Hindlimb muscle (tissue), 1 donor: ENCODE measurements around the gene AGTR1. TPM values are rescaled to one million over a fixed set of nuclear protein-coding genes. Genes with fewer than 3 reads are reported as not detected.
"Not testable (repeated sequence)": the region's sequence is repeated elsewhere in the genome, so short reads cannot be mapped to it uniquely, and the experiment has no call there.

Experiments used
- DNase-seq: peaks from one replicate; pipeline ENCODE4 v3.0.0-alpha.2; 2013
- polyA plus RNA-seq: library from polyadenylated mRNA; unstranded; fragments of 120-200 nt; gene quantifications from one replicate; pipeline ENCODE4 v1.2.1, GENCODE V29; 2013; ENCODE audit not compliant: insufficient read length

Gene AGTR1
- polyA plus RNA-seq, 1 donor = 31.0 TPM

DNA sequence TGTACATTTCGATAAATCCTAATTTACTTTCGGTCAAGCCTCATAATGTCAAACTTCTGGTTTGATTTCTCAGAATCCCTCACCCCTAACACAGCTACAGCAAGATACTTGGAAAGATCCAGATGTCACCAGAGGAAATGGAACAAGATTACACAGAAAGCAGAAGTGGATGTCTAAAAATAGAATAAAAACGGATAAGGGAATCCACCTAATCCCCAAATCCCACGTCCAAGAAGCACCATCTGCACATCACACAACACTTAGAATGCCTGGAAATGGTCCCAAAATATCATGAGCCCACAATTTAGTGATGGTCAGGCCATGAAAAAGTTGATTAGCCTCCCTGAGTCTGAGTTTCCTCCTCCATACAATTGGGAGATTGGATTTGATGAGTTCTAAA lies 61.7 kb downstream of the AGTR1 start:
- no peak for DNase-seq

DNA sequence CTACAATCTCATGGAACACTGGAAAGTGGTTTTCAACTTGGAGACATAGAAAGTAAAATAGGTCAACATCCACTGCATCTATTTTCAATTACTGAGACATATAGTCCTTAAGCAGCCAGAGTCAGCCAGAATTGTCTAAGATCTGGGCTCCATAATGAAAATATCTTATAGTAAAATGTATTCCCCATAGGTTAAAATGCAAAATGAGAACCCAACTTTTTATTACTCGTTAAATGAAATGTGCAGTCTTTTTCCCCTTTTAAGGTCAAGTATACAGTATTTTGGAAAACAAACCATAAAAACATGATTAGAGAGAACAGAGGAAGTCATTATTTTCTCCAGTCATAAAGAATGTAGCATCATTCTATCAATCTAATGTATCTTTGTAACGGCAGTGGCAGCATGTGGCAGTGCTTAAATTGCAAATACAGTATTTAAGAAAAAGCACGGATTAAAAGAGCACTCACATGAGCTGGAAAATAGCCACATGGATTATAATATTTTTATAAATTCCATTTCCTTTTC lies 65.5 kb downstream of the AGTR1 start:
- DNase-seq = no peak

DNA sequence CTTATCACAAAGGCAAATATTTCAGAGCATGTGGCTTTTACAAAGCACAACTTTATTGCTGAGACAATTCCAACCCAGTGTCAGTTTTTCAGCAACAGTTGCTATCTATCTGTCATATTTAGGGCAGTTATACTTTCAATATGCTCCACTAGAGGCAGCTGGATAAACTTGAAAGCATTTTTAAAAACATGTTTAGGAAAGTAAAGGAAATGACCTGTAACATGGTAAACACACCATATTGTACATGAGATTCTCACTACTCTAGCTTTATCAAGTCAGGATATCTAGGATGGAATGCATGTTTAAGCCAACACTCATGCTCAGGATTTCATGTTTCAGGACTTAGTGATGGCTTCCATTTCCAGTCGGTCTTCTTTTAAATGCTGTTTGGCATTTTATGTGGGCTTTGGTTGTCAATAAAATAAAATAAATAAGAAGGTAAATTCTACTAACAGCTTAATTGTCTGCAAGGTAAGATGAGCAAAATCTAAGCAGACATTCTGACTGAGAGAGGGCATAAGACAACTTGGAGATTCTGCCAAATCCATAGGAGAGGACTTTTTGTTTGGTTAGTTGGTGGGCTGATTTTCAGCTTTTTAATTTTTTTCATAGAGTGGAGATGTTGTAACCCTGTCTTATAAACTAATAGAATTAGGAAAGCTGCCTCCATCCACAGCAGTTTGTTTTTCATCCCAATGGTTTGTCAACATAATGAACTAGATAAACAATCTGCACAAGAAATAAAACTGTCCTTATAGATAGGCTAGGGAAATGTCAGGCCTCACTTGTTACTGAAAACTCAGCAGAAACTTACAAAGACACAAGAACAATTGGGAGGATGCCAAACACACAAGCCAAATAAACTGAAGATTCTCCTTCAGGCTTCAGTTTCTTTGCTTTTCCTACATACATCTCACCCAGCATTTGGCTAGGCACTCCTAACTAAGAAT lies 66.6 kb downstream of the AGTR1 start:
- no peak for DNase-seq

DNA sequence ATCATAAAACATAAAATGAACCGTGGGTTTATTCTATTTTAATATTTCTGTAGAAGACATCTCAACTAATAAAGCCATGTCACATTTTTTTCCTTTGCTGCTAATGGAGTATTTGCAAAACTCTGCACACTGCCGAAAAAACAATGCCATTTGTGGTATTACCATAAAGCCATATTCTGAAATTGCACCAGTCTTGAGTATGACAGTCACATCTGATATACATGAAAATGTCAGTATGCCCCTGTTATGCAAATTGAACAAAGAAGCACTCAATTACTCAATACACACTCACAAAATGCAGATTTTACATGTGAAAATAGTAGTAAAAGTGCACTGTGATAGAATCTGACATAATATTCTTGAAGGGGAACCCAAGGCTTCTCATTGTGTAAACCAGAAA lies 74.7 kb downstream of the AGTR1 start:
- DNase-seq = no peak

DNA sequence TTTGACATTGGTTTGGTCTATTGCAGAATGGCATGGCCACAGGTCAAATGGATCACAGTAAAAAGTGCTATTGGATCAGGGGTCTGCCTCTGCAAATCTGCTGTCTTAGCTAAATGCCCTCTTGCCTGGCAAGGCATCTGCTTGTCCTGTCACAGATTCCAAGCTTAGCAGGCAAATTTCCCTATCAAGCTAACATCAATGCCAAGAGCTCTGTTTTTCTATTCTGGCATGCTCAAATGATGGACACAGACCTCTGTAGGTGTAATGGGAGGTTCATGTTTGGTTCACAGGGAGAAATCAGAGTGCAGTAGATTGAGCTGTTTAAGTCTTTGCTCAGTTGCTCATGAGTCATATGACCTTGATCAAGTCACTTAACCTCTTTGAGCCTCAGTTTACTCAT lies 75.1 kb downstream of the AGTR1 start:
- DNase-seq = no peak

DNA sequence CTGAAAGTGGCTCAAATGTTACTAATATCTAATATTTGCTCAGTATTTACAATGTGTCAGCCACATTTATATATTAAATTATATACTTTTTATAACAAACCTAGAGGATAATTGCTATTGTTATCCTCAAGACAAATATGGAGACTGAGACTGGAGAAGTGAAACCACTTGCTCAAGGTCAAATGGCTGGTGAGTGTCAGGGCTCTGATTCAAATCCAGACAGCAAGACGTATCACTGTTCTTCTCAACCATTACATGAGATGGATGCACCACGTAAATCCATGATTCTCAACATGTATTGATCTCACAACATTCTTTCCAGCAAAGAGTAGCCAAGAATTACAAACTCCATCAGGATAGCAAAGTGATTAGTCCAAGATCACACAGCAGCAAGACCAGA lies 76.1 kb downstream of the AGTR1 start:
- DNase-seq = no peak

DNA sequence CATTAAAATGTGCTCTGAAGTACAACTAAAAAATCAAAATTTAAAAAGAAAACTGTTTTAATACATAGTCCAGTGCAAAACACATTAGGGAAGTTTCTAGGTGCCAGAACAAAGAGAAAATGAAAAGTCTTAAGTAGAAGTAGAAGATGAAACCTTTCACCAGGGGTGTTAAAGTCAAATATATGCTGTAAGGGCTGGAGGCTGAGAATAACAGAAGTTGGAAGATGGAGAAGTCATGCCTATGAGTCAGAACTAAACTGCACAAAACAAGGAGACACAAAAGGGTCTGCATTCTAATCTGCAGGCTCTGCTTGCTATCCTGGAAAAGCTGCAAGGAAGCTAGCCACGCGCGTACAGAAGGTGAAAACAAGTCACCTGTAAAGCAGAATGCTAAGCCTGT lies 81.2 kb downstream of the AGTR1 start:
- DNase-seq = no peak

DNA sequence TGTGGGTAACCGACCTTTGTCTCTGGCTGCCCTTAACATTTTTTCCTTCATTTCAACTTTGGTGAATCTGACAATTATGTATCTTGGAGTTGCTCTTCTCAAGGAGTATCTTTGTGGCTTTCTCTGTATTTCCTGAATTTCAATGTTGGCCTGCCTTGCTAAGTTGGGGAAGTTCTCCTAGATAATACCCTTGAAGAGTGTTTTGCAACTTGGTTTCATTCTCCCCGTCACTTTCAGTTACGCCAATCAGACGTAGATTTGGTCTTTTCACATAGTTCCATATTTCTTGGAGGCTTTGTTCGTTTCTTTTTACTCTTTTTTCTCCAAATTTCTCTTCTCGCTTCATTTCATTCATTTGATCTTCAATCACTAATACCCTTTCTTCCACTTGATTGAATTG lies 87.3 kb downstream of the AGTR1 start:
- DNase-seq = not testable (repeated sequence)

DNA sequence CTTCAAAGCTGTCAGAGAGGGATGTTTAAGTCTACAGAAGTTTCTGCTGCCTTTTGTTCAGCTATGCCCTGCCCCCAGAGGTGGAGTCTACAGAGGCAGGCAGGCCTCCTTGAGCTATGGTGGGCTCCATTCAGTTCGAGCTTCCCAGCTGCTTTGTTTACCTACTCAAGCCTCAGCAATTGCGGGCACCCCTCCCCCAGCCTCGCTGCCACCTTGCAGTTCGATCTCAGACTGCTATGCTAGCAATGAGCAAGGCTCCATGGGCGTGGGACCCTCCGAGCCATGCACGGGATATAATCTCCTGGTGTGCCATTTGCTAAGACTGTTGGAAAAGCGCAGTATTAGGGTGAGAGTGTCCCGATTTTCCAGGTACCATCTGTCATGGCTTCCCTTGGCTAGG lies 88.5 kb downstream of the AGTR1 start:
- DNase-seq = not testable (repeated sequence)

DNA sequence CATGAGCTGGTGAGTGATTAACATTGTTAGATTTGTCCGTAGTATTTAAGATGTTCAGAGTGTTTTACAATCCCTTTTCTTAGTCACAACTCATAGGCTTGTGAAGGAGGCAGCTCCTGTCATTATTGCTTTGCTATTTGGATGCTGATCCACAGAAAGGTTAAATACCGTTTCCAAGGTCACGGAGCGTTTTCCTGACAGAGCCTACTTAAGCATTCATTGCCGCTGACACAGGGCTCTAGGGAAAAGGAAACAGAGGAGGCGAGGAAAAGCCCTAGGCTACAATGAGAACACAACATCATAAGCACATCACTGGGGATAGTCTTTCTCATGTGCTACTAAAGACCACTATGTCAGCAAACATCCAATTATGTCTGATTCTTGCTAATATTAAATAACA lies 91.4 kb downstream of the AGTR1 start:
- DNase-seq = no peak

DNA sequence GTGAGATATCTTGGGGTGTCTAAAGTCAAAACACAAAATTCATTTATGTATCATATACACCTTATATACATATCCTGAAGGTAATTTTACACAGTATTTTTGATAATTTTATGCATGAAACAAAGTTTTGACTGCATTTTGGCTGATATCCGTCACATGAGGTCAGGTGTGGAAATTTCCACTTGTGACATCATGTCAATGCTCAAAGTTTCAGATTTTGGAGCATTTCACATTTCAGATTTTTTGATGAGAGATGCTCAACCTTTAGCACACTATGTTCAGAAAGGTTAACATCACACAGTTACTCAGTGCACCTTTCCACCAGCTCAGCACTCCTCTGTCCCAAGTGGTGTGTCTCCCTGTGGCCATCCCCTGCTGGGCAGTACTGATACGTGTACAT lies 92.2 kb downstream of the AGTR1 start:
- no peak for DNase-seq

DNA sequence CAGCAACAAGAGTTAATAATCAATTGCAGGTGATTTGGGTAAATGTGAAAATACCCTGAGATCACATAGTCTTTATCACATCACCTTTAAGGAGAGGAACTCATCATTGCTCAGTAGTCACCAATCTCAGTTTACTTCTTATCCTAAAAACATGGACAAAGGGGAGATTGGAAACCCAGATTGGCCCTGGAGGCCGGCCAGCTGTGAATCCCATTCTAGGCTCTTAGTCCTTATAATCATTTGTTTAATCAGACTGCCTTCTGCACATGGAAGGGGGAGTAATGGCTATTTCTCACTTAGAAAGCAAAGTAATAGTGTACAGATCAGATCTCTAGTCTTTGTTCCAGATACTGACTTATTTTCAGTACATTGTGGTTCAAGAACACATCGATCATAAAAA lies 92.7 kb downstream of the AGTR1 start:
- DNase-seq = peak; percentile 23

DNA sequence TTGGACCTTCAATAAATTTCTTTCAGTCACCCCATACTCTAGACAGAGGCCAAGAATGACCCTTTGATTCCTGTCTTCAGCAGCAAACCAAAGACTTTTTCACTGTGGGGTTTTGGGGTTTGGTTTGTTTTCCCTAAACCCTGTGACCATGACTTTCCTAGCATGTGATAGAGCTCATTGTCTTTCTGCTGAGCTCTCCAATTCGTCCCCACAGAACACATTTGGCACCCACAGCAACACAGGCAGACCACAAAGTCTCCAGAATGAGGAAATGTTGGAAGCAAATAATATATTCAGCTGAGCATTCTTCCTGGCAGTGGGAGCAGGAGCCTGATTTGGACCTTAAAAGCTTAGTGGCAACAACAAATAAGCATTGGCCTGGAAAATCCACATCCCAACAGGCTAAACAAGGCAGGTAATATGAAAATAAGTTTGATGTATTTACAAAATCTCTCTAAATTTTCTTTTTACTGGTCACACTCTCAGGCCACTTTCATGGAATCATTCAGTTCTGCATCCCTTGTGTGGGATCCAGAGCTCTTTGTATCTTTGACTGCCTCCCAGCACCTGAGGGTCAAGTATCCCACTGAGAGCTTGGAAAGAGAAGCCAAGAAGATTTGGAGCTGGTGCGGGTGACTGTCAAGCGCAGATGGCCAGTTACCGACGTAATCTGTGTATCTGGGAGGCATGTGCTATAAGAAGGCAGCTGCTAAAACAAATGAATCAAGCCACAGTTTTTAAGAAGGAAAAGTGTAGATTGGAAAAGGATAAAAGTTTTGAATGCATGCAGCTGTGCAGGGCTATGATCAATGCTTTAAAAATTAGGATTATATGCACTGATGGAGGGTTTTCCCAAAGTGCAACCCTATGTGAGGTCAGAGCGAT lies 93.4 kb downstream of the AGTR1 start:
- peak; percentile 88 for DNase-seq

DNA sequence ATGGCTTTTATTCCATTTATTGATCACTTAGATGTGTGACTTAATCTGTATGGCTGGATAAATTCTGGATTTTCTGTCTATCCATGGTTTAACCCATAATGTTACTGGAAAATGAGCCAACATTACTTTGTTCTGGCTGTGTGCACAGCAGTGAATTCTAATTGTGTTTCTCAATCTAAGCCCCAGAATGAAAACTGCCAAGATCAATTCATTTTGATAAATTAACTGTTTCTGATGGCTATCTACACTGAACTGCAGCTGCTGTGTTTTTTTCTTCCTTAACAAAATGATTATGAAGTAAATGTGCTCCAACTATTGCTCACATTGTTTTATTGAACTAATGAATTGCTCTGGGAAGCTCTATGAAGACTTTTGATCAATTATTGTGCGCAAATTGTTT lies 94.2 kb downstream of the AGTR1 start:
- DNase-seq = peak; percentile 18

DNA sequence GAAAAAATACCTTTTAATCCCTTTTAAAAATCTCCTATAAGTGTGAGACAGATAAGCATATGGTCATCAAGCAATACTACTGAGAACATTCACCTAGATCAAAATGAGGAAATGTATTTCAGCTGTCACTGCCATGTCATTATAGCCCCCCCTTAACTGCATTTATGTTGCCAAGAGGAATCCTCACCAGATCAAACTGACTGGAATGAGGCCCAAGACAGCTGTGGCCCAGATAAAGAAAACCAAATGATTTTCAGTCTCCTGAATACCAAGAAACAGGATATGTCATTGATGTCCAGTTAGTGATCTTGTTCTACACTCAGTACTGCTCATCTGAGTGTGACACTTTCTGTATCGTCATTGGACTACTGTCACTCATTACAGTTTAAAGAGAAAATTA lies 94.8 kb downstream of the AGTR1 start:
- no peak for DNase-seq

Other genes with a start within 250 kb of the AGTR1 start
- gene CPB1, start 129.9 kb downstream of the AGTR1 start, polyA plus RNA-seq = 0.90 TPM
- 1.1 TPM for gene CPA3, start 167.4 kb downstream of the AGTR1 start, polyA plus RNA-seq